Omental fat pad (tissue), 4 donors: Measurements from ENCODE around the gene ADAM8. TPM values are rescaled to one million over a fixed set of nuclear protein-coding genes. Genes with fewer than 3 reads are reported as not detected.

Source experiments
- ATAC-seq: fragments of 150-250 bp; one replicate; pipeline ENCODE4 v1.9.1; 2016; ENCODE audit warnings: mild to moderate bottlenecking, moderate library complexity; ENCODE audit not compliant: low FRiP score
- DNase-seq: peaks from one replicate; pipeline ENCODE4 v3.0.0-alpha.2; 2019; ENCODE audit warnings: low spot score
- total RNA-seq, 4 donors: library from RNA; depleted of rRNA; stranded (reverse); fragments of >200 nt; gene quantifications; one replicate each; pipeline ENCODE4 v1.1.0, GENCODE V29; 2016
- TF ChIP-seq, protein P1 (sequence below), 3 donors: fragments of 450-650 bp; IDR thresholded peaks; one replicate each; pipeline ENCODE4 v1.5.1; 2016 to 2017; ENCODE audit warnings: antibody characterized with exemption in 3 of 3, mild to moderate bottlenecking in 3 of 3, moderate library complexity in 2 of 3

ADAM8 gene
- total RNA-seq, 4 donors from 2014 or later: 3.9 to 53.9 (median 8.4) TPM

DNA sequence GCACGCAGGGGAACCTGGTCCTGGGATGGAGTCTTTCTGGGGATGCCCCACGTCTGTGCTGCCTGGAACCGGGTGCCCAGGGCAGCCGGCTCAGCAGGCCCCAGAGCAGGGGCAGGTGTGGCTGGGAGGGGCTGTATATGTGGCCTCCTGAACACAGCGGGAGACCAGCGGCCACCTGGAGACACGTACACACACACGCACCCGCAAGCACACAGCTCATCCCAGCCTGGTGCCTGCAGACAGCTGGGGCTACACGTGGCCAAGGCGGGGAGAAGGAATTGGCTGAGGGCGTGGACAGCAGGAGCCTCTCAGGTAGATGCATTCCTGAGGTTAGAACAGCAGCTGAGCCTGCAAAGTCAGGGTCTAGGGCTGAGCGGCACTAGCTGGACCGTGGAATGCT is 14.0 kb downstream of the ADAM8 start:
- TF ChIP-seq, protein P1, sequence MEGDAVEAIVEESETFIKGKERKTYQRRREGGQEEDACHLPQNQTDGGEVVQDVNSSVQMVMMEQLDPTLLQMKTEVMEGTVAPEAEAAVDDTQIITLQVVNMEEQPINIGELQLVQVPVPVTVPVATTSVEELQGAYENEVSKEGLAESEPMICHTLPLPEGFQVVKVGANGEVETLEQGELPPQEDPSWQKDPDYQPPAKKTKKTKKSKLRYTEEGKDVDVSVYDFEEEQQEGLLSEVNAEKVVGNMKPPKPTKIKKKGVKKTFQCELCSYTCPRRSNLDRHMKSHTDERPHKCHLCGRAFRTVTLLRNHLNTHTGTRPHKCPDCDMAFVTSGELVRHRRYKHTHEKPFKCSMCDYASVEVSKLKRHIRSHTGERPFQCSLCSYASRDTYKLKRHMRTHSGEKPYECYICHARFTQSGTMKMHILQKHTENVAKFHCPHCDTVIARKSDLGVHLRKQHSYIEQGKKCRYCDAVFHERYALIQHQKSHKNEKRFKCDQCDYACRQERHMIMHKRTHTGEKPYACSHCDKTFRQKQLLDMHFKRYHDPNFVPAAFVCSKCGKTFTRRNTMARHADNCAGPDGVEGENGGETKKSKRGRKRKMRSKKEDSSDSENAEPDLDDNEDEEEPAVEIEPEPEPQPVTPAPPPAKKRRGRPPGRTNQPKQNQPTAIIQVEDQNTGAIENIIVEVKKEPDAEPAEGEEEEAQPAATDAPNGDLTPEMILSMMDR (IDR thresholded peaks at IDR 0.05): no peak
- DNase-seq (no peak), ATAC-seq (no peak)

DNA sequence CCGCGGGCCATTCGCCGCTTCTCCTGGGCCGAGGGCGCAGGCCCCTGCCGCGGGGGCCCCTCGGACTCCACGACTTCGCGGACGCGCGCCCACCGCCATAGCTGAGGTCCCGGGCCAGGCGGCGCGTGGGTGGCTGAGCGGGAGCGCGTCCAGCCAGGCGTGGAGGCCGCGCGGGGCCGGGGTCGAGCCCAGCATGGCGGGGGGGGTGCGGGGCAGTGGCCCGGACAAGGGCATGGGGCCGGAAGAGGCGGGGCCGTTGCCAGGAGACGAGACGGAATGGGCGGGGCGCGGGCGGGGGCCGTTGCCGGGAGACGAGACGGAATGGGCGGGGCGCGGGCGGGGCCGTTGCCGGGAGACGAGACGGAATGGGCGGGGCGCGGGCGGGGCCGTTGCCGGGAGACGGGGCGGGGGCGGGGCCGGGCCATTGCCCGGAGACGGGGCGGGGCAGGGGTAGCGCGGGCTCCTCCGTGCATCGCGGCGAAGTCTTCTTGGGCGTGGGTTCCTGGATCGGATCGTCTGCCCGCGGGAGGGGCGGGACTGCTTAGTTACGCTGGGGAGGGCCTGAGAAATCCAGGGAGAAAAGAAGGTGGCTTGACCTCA is 14.8 kb downstream of the ADAM8 start:
- DNase-seq (peak; percentile 67), ATAC-seq (peak; percentile 71)
- TF ChIP-seq, protein P1 (IDR thresholded peaks at IDR 0.05): no peak

GRCh38 chr10:133260895-133261725 is 15.6 kb downstream of the ADAM8 start:
- TF ChIP-seq, protein P1 (IDR thresholded peaks at IDR 0.05): no peak
- no peak for DNase-seq
- peak; percentile 45 for ATAC-seq

DNA sequence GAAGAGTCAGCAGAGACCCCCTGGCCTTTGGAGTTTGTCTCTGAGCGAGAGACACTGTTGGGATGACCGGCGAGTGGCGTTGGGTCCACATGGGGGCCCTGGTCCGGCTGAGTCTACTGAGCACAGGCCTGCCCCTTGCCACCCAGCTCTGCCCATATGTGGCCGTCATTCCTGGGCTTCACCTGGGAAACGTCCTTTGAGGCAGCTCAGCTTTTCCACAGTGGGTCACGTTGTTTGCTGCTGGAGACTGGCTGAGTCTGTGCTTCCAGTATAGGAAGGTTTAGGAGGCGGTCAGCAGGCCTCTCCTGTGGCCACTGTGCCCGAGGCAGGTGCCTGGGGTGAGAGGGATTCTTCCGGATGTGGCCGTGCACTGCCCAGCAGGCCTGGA is 17.1 kb downstream of the ADAM8 start:
- TF ChIP-seq, protein P1 (IDR thresholded peaks at IDR 0.05): no peak
- ATAC-seq (no peak), DNase-seq (no peak)

- ATAC-seq: peak; percentile 24
- peak; percentile 64 for DNase-seq
- TF ChIP-seq, protein P1 (IDR thresholded peaks at IDR 0.05): no peak
Measured at GRCh38 chr10:133258818-133259601, 17.7 kb downstream of the ADAM8 start.

DNA sequence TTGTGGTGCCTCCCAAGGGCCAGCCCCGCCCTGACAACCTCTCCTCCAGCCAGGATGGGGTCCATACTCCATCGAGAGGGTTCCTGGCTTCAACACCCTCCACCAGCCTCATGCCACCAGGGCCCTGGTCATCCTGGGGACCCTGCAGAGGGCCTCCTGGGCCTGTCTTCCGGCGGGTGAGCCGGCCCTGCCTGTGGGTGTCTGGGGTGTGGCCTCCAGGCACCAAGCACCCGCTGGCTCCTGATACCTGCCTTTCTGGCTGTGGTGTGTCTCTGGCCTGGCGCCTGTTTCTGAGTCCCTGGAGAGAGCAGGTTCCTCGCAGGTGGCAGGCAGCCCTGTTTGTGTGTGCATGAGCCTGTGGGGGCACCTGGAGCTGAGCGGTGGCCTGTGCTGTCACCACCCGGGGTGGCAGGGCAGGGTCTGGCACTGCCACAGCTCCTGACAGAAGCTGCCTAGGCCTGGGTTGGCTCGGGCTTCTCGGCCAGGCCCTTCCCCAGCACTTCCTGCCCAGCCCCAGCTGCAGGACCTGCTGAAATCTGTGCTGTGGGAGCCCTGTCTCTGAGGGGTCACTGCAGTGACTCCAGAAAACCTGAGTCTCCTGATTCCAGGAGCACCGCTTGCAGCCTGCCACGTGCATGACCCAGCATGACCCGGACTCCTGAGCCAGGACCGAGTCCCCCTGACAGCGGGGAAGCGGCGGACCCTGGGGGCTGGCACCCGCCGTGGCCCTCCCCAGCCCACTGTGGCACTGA is 18.4 kb downstream of the ADAM8 start:
- TF ChIP-seq, protein P1 (IDR thresholded peaks at IDR 0.05): no peak
- ATAC-seq: no peak
- DNase-seq: no peak
